K562 (cell line): ENCODE measurements around the gene OR2V2. TPM values are rescaled to one million over a fixed set of nuclear protein-coding genes. Genes with fewer than 3 reads are reported as not detected.
A peak's percentile ranks its signal among the peaks of the same experiment; 100 is the strongest.

ENCODE experiments used
- ATAC-seq: fragments of 200-7000 bp; cut with Tn5 transposase; 3 replicates; pipeline ENCODE4 v1.9.1; 2020; ENCODE audit warnings: moderate library complexity
- BruUV-seq: library from RNA; stranded (reverse); fragments of 400-500 nt; replicated peaks from 2 replicates; lab custom pipeline; 2021; lab: Mats Ljungman, UMichigan
- CTCF ChIA-PET: fragments of 300-600 bp; formaldehyde crosslinking; extraction: SDS; loops from one replicate; lab custom pipeline; 2021; ENCODE audit warnings: low intra/inter-chr PET ratio; lab: Yijun Ruan, JAX
- POLR2A ChIA-PET: fragments of 300-600, 350-650 bp; sonication (Branson Sonifier 250); formaldehyde crosslinking; extraction: SDS; loops from one replicate; lab custom pipeline; 2021; ENCODE audit warnings: antibody characterized with exemption, inconsistent platforms; lab: Yijun Ruan, JAX
- DNase-seq, 4 experiments: peaks; one replicate each; pipeline versions ENCODE4 v3.0.0 to v3.0.0-alpha.2; 2011 to 2018; ENCODE audit warnings: low spot score in 3 of 4, mixed read lengths in 3 of 4; ENCODE audit errors: extremely low read depth in 1 of 4
- FAIRE-seq: peaks from 2 replicates; lab custom pipeline; 2011; peaks lifted over from hg19 to GRCh38; lab: Jason Lieb, UNC
- H2AFZ ChIP-seq: 2 replicates; pipeline ENCODE4 v1.6.0; 2011; ENCODE audit warnings: low read depth, low read length, control low read depth, inconsistent platforms
- H3K27ac ChIP-seq: fragments of 200-600 bp; 3 replicates; pipeline ENCODE4 v1.8.0; 2011; ENCODE audit warnings: low read depth, mild to moderate bottlenecking, control low read depth, inconsistent platforms, low read length, moderate library complexity, mixed read lengths; ENCODE audit errors: extremely low read depth
- H3K27me3 ChIP-seq, 2 experiments: fragments of 300-600 bp in 1 of 2; 2 replicates in 1 of 2; 3 replicates in 1 of 2; pipeline versions ENCODE4 v1.6.0 to v1.8.0; 2011; ENCODE audit warnings: inconsistent platforms in 2 of 2, low read length in 2 of 2, mild to moderate bottlenecking in 1 of 2, mixed read lengths in 1 of 2, moderate library complexity in 1 of 2; ENCODE audit not compliant: control insufficient read depth in 2 of 2, insufficient read depth in 2 of 2
- H3K36me3 ChIP-seq: fragments of 300-600 bp; 3 replicates; pipeline ENCODE4 v1.8.0; 2011; ENCODE audit warnings: mild to moderate bottlenecking, low read length, inconsistent platforms; ENCODE audit not compliant: control insufficient read depth, insufficient read depth
- H3K4me1 ChIP-seq, 2 experiments: fragments of 200-600 bp in 1 of 2; replicated peaks in 1 of 2; 2 replicates in 1 of 2; 3 replicates in 1 of 2; pipeline versions ENCODE4 v1.5.1 to v1.8.0; 2011; ENCODE audit warnings: inconsistent platforms in 2 of 2, low read length in 2 of 2, mild to moderate bottlenecking in 1 of 2, mixed read lengths in 1 of 2, moderate library complexity in 1 of 2; ENCODE audit not compliant: control insufficient read depth in 2 of 2, insufficient read depth in 2 of 2
- H3K4me2 ChIP-seq: 2 replicates; pipeline ENCODE4 v1.6.1; 2011; ENCODE audit warnings: low read length, control low read depth, inconsistent platforms, mixed read lengths; ENCODE audit not compliant: insufficient read depth
- H3K4me3 ChIP-seq: fragments of 200-600 bp; sonication (generic), shearing (Covaris generic); 2 replicates; pipeline ENCODE4 v1.5.1; 2016; ENCODE audit warnings: control low read depth, inconsistent platforms
- H3K79me2 ChIP-seq: fragments of 200-600 bp; 3 replicates; pipeline ENCODE4 v1.8.0; 2011; ENCODE audit warnings: low read length, inconsistent platforms; ENCODE audit not compliant: control insufficient read depth, insufficient read depth
- H3K9ac ChIP-seq, 2 experiments: 2 replicates each; pipeline versions ENCODE4 v1.6.0 to v1.6.1; 2011; ENCODE audit warnings: low read depth in 2 of 2, low read length in 2 of 2, control low read depth in 1 of 2, inconsistent platforms in 1 of 2, mild to moderate bottlenecking in 1 of 2, mixed read lengths in 1 of 2; ENCODE audit not compliant: insufficient read depth in 1 of 2
- H3K9me1 ChIP-seq: one replicate; pipeline ENCODE4 v1.6.0; 2011; ENCODE audit warnings: inconsistent platforms, mild to moderate bottlenecking, low read length, moderate library complexity; ENCODE audit not compliant: control insufficient read depth, insufficient read depth
- H3K9me3 ChIP-seq: replicated peaks from 2 replicates; pipeline ENCODE4 v1.5.1; 2011; ENCODE audit warnings: low read depth, low read length, inconsistent platforms; ENCODE audit not compliant: control insufficient read depth, insufficient read depth
- H4K20me1 ChIP-seq: replicated peaks from 2 replicates; pipeline ENCODE4 v1.6.1; 2011; ENCODE audit warnings: low read length, inconsistent platforms, mixed read lengths; ENCODE audit not compliant: control insufficient read depth, insufficient read depth
- EHMT2 ChIP-seq: fragments of 450-650 bp; IDR thresholded peaks from 2 replicates; pipeline ENCODE4 v1.6.1; 2018; ENCODE audit warnings: antibody characterized with exemption
- FOXA1 ChIP-seq: fragments of 450-650 bp; IDR thresholded peaks from 2 replicates; pipeline ENCODE4 v1.6.1; 2016; ENCODE audit warnings: mild to moderate bottlenecking, borderline replicate concordance
- FOXJ3 ChIP-seq: sonication (generic); formaldehyde crosslinking; IDR thresholded peaks from 2 replicates; pipeline ENCODE4 v1.4.0; 2020; ENCODE audit warnings: mild to moderate bottlenecking, missing genetic modification reagents
- GABPB1 ChIP-seq: sonication (generic); formaldehyde crosslinking; IDR thresholded peaks from 2 replicates; pipeline ENCODE4 v1.8.0; 2022; ENCODE audit warnings: mild to moderate bottlenecking, missing genetic modification reagents
- HMG20B ChIP-seq: fragments of 250-450 bp; sonication (Bioruptor Pico); IDR thresholded peaks from 2 replicates; pipeline ENCODE4 v1.5.0; 2021; ENCODE audit warnings: mild to moderate bottlenecking
- HNRNPL ChIP-seq: fragments of 200-400 bp; formaldehyde crosslinking; IDR thresholded peaks from 2 replicates; pipeline ENCODE4 v1.6.1; 2017; ENCODE audit warnings: low read depth, mild to moderate bottlenecking, low read length
- NFE2 ChIP-seq: IDR thresholded peaks from 2 replicates; pipeline ENCODE4 v1.6.1; 2014; ENCODE audit warnings: antibody characterized with exemption, low read depth
- RNF2 ChIP-seq: sonication (generic); IDR thresholded peaks from 2 replicates; pipeline ENCODE4 v1.6.1; 2016
- SMAD4 ChIP-seq: fragments of 250-450 bp; sonication (Bioruptor Pico); conservative IDR thresholded peaks from 2 replicates; pipeline ENCODE4 v1.8.0; 2021; ENCODE audit warnings: inconsistent platforms, mild to moderate bottlenecking, moderate library complexity
- SMARCC2 ChIP-seq: fragments of 450-650 bp; IDR thresholded peaks from 2 replicates; pipeline ENCODE4 v1.6.1; 2017; ENCODE audit warnings: antibody characterized with exemption, moderate library complexity, mild to moderate bottlenecking, low read depth
- SMARCE1 ChIP-seq: fragments of 450-650 bp; IDR thresholded peaks from 2 replicates; pipeline ENCODE4 v1.7.1; 2016; ENCODE audit warnings: mild to moderate bottlenecking
- SPI1 ChIP-seq: IDR thresholded peaks from 2 replicates; pipeline ENCODE4 v1.6.1; 2011; ENCODE audit warnings: low read depth, low read length, control low read depth, borderline replicate concordance
- TBL1XR1 ChIP-seq, 2 experiments: IDR thresholded peaks; 2 replicates each; pipeline ENCODE4 v1.6.1; 2012; ENCODE audit warnings: improper control_type of control experiment in 2 of 2, low read length in 2 of 2, mild to moderate bottlenecking in 1 of 2
- TCF7 ChIP-seq: sonication (generic); IDR thresholded peaks from 2 replicates; pipeline ENCODE4 v1.6.1; 2016; ENCODE audit warnings: antibody characterized with exemption, borderline replicate concordance
- THRB ChIP-seq: fragments of 450-650 bp; formaldehyde crosslinking; conservative IDR thresholded peaks from 2 replicates; pipeline ENCODE4 v1.4.0; 2022; ENCODE audit warnings: mild to moderate bottlenecking, missing genetic modification characterization
- ZNF354B ChIP-seq: fragments of 250-450 bp; sonication (Bioruptor Pico); IDR thresholded peaks from 2 replicates; pipeline ENCODE4 v1.4.0; 2020
- ZNF384 ChIP-seq: IDR thresholded peaks from 2 replicates; pipeline ENCODE4 v1.6.1; 2012; ENCODE audit warnings: low read depth, low read length, improper control_type of control experiment
- WGBS: fragments of 100-300 bp; shearing (Covaris generic); methylation state at CpG from one replicate; pipeline ENCODE4 v1.1.6; 2016; ENCODE audit warnings: low coverage, mixed read lengths; ENCODE audit not compliant: insufficient coverage; ENCODE audit errors: missing lambda C conversion rate; 5-methylcytosine and 5-hydroxymethylcytosine counted together
- in situ Hi-C: fragments of 300-500 bp; cut with MboI; formaldehyde crosslinking; loops from 4 replicates; pipeline ENCODE4 v1.15.0; 2018; ENCODE audit warnings: inconsistent platforms, mixed read lengths
- intact Hi-C: fragments of 100-400 bp; cut with micrococcal nuclease; formaldehyde crosslinking; loops from 2 replicates; pipeline ENCODE4 v1.14.2; 2022
- polyA plus RNA-seq, 8 experiments: library from polyadenylated mRNA; depleted of rRNA in 4 of 8; stranded (reverse) in 5 of 8; unstranded in 3 of 8; fragments of >200 nt; fragmentation: Nextera tagmentation in 2 of 8; fragmentation: Illumina TruSeq in 1 of 8; extraction: Ambion mirVana in 2 of 8; extraction: Trizol in 1 of 8; gene quantifications; 2 replicates each; pipeline versions ENCODE4 v1.2.1 to v1.2.3, GENCODE V29; 2011 to 2014; ENCODE audit warnings: inconsistent platforms in 1 of 8, missing spikeins in 1 of 8
- total RNA-seq, 7 experiments: library from RNA; depleted of rRNA in 6 of 7; stranded (reverse); fragments of >200 nt in 6 of 7; fragmentation: Illumina TruSeq in 2 of 7; extraction: Trizol in 2 of 7; gene quantifications; 2 replicates each; pipeline versions ENCODE4 v1.2.1 to v1.2.3, GENCODE V29; 2011 to 2021; ENCODE audit warnings: low replicate concordance in 1 of 7
- TF ChIP-seq, protein P1 (sequence below): sonication (generic); formaldehyde crosslinking; IDR thresholded peaks from 2 replicates; pipeline ENCODE4 v1.8.1; 2023; ENCODE audit warnings: mild to moderate bottlenecking, missing genetic modification reagents
- TF ChIP-seq, protein P2 (sequence below): sonication (generic); formaldehyde crosslinking; IDR thresholded peaks from 2 replicates; pipeline ENCODE4 v1.8.1; 2023; ENCODE audit warnings: mild to moderate bottlenecking, missing genetic modification reagents, moderate library complexity

OR2V2 gene
- total and polyA plus RNA-seq, 9 of the 15 experiments (the other 6 are each of a cell fraction or from before 2014, with no cell fraction given), result 0.01 TPM; not detected in 8

- TF ChIP-seq, protein P1, sequence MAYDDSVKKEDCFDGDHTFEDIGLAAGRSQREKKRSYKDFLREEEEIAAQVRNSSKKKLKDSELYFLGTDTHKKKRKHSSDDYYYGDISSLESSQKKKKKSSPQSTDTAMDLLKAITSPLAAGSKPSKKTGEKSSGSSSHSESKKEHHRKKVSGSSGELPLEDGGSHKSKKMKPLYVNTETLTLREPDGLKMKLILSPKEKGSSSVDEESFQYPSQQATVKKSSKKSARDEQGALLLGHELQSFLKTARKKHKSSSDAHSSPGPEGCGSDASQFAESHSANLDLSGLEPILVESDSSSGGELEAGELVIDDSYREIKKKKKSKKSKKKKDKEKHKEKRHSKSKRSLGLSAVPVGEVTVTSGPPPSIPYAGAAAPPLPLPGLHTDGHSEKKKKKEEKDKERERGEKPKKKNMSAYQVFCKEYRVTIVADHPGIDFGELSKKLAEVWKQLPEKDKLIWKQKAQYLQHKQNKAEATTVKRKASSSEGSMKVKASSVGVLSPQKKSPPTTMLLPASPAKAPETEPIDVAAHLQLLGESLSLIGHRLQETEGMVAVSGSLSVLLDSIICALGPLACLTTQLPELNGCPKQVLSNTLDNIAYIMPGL (CRISPR knock-in tag), result no peak
- TF ChIP-seq SMARCE1 (peak; percentile 54; the same call in 1 of the 2 replicates), FOXJ3 (no peak), ZNF384 (peak; percentile 90), SPI1 (peak; percentile 95)
Measured at GRCh38 chr5:181105391-181106025, 41.9 kb upstream of the OR2V2 start (continued).

DNA sequence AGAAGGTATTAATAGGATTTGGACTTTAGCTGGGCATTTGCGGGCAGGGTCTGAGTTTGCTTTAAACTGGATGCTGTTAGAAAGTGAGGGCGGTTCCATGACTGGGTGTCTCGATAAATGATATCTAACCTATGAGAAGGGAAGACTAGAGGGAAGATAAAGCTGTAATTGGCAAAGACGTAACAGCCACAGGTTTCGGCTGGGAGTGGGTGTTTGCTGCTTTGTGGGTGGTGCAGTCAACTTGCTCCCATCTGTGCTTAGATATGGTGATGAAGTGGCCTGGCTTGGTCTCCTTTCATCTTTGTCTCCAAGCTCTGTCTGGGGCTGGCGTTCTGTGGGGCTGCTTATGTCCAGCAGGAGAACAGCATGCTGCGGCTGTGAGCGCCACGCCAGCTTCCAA, 39.7 kb upstream of the OR2V2 start:
- Histone ChIP-seq H3K27me3 (no peaks in the 10 kb centered on the region), H3K27ac (peak overlapping the region; percentile 13; the same call in 1 of the 3 replicates), H3K4me2 (peak overlapping the region; percentile 81), H3K9me3 (no peaks in the 10 kb centered on the region), H2AFZ (peak overlapping the region; percentile 35), H3K9me1 (no peaks in the 10 kb centered on the region), H3K36me3 (no peaks in the 10 kb centered on the region), H3K4me3 (0 out of 2 replicates have a peak overlapping the region, but pooled peaks have one; percentile 2), H3K9ac (peak overlapping the region in 1 of 2 experiments; percentile 65; a peak in 2 of 4 replicates), H3K79me2 (no peaks in the 10 kb centered on the region), H4K20me1 (no peaks in the 10 kb centered on the region), H3K4me1 (peaks cover 41 to 49% of the 10 kb centered on the region in 2 experiments)
- peak; percentile 84 for FAIRE-seq
- POLR2A ChIA-PET, result interaction anchor here (0.9 to 1.3 kb wide), 2 partner anchors 13 to 20 kb away, joined by 3 read pairs; no protein-coding TSS in a partner anchor
- 4% methylated on average over 9 of the region's 9 CpGs for WGBS
- CTCF ChIA-PET, result no interaction called here
- ATAC-seq, result peak; percentile 75
- BruUV-seq, result no TSS peak
- intact Hi-C loops (loop anchor here (5.0 to 10.0 kb wide), 2 partner anchors 57 to 240 kb away; no protein-coding TSS in a partner anchor), in situ Hi-C loops (no loop called here)
- peak in 2 of 4 experiments; percentile 63 to 89 for DNase-seq
- TF ChIP-seq THRB (CRISPR knock-in tag) (no peak), TCF7 (peak; percentile 88), NFE2 (no peak), EHMT2 (0 out of 2 replicates have a peak, but pooled peaks have one; percentile 30), GABPB1 (no peak), RNF2 (peak; percentile 55; the same call in 1 of the 2 replicates), FOXA1 (no peak), ZNF354B (CRISPR knock-in tag) (no peak), HNRNPL (no peak), TBL1XR1 (IDR thresholded peaks at IDR 0.05; ENCODE audit: low read length in 2 of 2) (peak; percentile 47 to 67; a peak in 3 of 4 replicates), HMG20B (CRISPR knock-in tag) (no peak), SMAD4 (peak; percentile 50; the same call in 1 of the 2 replicates), SMARCC2 (no peak)
- TF ChIP-seq, protein P2, sequence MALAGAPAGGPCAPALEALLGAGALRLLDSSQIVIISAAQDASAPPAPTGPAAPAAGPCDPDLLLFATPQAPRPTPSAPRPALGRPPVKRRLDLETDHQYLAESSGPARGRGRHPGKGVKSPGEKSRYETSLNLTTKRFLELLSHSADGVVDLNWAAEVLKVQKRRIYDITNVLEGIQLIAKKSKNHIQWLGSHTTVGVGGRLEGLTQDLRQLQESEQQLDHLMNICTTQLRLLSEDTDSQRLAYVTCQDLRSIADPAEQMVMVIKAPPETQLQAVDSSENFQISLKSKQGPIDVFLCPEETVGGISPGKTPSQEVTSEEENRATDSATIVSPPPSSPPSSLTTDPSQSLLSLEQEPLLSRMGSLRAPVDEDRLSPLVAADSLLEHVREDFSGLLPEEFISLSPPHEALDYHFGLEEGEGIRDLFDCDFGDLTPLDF (CRISPR knock-in tag), result 0 out of 2 replicates have a peak, but pooled peaks have one; percentile 10
